ENCODE measurements around the gene METTL25B.

DNA sequence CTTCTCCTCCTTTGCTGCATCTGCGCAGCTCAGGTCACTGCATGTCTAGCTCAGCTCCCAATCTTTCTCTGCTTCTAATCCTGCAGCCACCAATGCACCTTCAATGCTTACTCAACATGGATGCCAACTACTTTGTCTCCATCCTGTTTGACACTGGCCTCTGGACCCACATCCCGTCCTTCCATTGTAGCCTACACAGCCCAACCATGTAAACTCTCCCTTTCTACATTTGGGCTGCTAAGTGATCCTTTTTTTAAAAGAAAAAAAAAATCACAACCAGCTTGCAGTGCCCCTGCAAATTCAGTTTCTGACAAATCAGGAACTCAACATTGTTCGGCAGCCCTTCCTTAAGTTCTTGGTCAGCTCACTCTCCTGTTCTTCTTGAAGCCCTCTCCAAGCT, 13.4 kb upstream of the METTL25B start:
- TF ChIP-seq, protein P1, sequence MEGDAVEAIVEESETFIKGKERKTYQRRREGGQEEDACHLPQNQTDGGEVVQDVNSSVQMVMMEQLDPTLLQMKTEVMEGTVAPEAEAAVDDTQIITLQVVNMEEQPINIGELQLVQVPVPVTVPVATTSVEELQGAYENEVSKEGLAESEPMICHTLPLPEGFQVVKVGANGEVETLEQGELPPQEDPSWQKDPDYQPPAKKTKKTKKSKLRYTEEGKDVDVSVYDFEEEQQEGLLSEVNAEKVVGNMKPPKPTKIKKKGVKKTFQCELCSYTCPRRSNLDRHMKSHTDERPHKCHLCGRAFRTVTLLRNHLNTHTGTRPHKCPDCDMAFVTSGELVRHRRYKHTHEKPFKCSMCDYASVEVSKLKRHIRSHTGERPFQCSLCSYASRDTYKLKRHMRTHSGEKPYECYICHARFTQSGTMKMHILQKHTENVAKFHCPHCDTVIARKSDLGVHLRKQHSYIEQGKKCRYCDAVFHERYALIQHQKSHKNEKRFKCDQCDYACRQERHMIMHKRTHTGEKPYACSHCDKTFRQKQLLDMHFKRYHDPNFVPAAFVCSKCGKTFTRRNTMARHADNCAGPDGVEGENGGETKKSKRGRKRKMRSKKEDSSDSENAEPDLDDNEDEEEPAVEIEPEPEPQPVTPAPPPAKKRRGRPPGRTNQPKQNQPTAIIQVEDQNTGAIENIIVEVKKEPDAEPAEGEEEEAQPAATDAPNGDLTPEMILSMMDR (IDR thresholded peaks at IDR 0.05) = no peak
- TF ChIP-seq POLR2A (IDR thresholded peaks at IDR 0.05) = no peak

All from uterus (tissue), 2 donors.